Measurements from ENCODE around the gene CD151.

CD151 gene

GRCh38 chr11:794013-794765 is 38.6 kb upstream of the CD151 start:
- TF ChIP-seq CTCF (IDR thresholded peaks at IDR 0.05; ENCODE audit: low read depth, low read length): no peak
- H3K4me3 ChIP-seq (ENCODE audit: low read depth, low read length): no peak overlapping the region

- peak overlapping the region; percentile 79 for H3K4me3 ChIP-seq (ENCODE audit: low read depth, low read length)
- TF ChIP-seq CTCF (IDR thresholded peaks at IDR 0.05; ENCODE audit: low read depth, low read length): no peak
Measured at GRCh38 chr11:794766-795633, 37.8 kb upstream of the CD151 start.

- peak overlapping the region; percentile 79 for H3K4me3 ChIP-seq (ENCODE audit: low read depth, low read length)
- TF ChIP-seq CTCF (IDR thresholded peaks at IDR 0.05; ENCODE audit: low read depth, low read length): no peak
Measured at GRCh38 chr11:795634-796564, 36.9 kb upstream of the CD151 start.

- H3K4me3 ChIP-seq (ENCODE audit: low read depth, low read length): peak overlapping the region; percentile 79
- no peak for TF ChIP-seq CTCF (IDR thresholded peaks at IDR 0.05; ENCODE audit: low read depth, low read length)
Measured at GRCh38 chr11:796565-797295, 36.0 kb upstream of the CD151 start.

- peak overlapping the region; percentile 79 for H3K4me3 ChIP-seq (ENCODE audit: low read depth, low read length)
- TF ChIP-seq CTCF (IDR thresholded peaks at IDR 0.05; ENCODE audit: low read depth, low read length): no peak
Measured at GRCh38 chr11:797296-798092, 35.3 kb upstream of the CD151 start.

Measured in WI38 (cell line).